Urinary bladder (tissue), 4 donors: Measurements from ENCODE around the gene IL4I1. TPM values are rescaled to one million over a fixed set of nuclear protein-coding genes. Genes with fewer than 3 reads are reported as not detected.
"Not testable (repeated sequence)": the region's sequence is repeated elsewhere in the genome, so short reads cannot be mapped to it uniquely, and the experiment has no call there.

Source experiments
- DNase-seq: peaks from one replicate; pipeline ENCODE4 v3.0.0-alpha.2; 2015; ENCODE audit errors: extremely low spot score
- H3K27ac ChIP-seq: one replicate; pipeline ENCODE4 v1.5.1; 2013; ENCODE audit warnings: low read depth, mild to moderate bottlenecking, moderate library complexity
- H3K36me3 ChIP-seq: one replicate; pipeline ENCODE4 v1.6.1; 2013; ENCODE audit warnings: mild to moderate bottlenecking, moderate library complexity; ENCODE audit not compliant: insufficient read depth
- H3K4me1 ChIP-seq: one replicate; pipeline ENCODE4 v1.6.1; 2013; ENCODE audit warnings: mild to moderate bottlenecking, moderate library complexity; ENCODE audit not compliant: insufficient read depth
- H3K4me3 ChIP-seq: one replicate; pipeline ENCODE4 v1.5.1; 2013; ENCODE audit warnings: low read depth, low read length
- WGBS: extraction: QIAGEN DNeasy Blood & Tissue Kit; methylation state at CpG from one replicate; pipeline ENCODE4 v1.1.7; 2013; 5-methylcytosine and 5-hydroxymethylcytosine counted together
- polyA plus RNA-seq: library from polyadenylated mRNA; stranded (reverse); fragments of 200-250 nt; gene quantifications from one replicate; pipeline ENCODE4 v1.2.3, GENCODE V29; 2013
- total RNA-seq: library from RNA; depleted of rRNA; stranded (reverse); fragments of >200 nt; gene quantifications from one replicate; pipeline ENCODE4 v1.2.3, GENCODE V29; 2014
- donor health status: healthy with polysubstance abuse.
- donor health status: healthy.

IL4I1 gene
- 0.58 TPM for total RNA-seq
- polyA plus RNA-seq: 1.4 TPM

DNA sequence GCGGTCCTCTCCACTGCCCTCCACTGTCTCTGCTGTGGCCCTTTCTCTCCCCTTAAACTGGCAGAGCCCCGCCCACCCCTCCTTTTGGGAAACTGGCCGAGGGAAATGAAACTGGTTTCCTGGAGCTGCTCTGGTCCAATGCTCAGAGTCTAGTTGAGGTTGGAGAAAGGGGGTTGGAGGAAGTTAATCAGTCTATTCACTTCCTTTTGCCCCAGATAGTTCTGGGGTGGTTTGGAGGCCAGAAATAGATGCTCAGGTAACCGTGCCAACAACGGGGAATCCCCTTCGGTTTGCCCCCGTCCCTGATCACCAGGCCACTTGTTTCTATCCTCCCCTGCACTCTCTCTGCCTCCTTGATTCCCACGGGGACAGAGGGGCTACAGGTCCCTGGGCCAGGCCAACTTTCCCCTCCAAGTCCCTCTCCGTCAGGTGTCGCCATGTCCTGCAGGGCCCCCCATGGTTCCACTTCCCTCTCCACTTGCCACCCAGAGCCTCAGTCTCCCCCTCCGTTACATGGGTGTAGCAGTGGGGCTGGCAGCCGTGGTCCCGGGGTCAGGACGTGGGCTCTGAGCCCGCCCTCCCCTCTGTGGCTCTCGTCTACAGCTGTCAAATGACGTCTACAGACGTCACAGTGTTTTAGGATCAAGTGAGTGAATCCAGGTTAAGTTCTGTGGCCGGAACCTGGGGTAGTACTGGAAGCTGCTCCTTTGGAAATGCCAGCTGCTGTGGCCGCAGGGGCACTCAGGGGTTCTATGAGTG, at the start of gene IL4I1:
TSS of gene IL4I1 (minus strand) at position 25 of the 759 bp plus-strand sequence. CDS start 727 bp downstream, outside the sequence.
- Histone ChIP-seq H3K4me3 (no peak within 1 kb of the TSS), H3K36me3 (no peaks in the 10 kb centered on the region), H3K4me1 (no peaks in the 10 kb centered on the region), H3K27ac (no peak within 1 kb of the TSS)
- WGBS: 39% methylated on average over 20 of the region's 20 CpGs
- no peak for DNase-seq

- 81% methylated on average over 8 of the region's 8 CpGs for WGBS
- DNase-seq: no peak
Measured at GRCh38 chr19:49946415-49946814, 49.7 kb upstream of the IL4I1 start.

DNA sequence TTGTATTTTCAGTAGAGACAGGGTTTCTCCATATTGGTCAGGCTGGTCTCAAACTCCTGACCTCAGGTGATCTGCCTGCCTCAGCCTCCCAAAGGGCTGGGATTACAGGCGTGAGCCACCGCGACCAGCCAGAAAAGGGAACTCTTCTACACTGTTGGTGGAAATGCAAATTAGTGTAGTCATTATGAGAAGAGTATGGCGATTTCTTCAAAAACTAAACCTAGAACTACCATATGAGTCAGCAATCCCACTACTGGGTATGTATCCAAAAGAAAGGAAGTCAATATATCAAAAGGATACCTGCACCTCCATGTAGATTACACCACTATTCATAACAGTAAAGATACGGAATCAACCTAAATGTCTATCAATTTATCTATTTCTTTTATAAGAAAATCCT, 47.9 kb upstream of the IL4I1 start:
- H3K4me1 ChIP-seq, DNase-seq, H3K36me3 ChIP-seq, H3K27ac ChIP-seq, H3K4me3 ChIP-seq: not testable (repeated sequence)
- WGBS: 82% methylated on average over 5 of the region's 5 CpGs

More at GRCh38 chr19:49946415-49946814, 49.7 kb upstream of the IL4I1 start:
- H3K4me1 ChIP-seq: no peaks in the 10 kb centered on the region
- H3K4me3 ChIP-seq: no peak overlapping the region
- H3K27ac ChIP-seq: no peak overlapping the region
- no peaks in the 10 kb centered on the region for H3K36me3 ChIP-seq

DNA sequence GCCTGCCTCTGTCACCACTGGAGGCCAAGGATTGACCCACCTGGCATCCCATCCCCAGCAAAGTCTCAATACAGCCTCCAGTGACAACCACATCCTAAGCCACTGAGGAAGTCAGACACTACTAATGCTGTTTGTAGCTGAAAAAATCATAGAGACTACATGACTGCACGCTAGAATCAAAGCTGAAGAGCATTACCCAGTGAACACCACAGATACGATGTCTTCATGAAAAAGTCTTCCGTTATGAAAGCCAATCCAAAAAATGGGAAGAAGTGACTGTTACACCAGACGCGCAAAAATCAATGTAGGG, 43.8 kb upstream of the IL4I1 start:
- 92% methylated on average over 5 of the region's 5 CpGs for WGBS
- no peak overlapping the region for H3K4me3 ChIP-seq
- H3K36me3 ChIP-seq: no peaks in the 10 kb centered on the region
- no peaks in the 10 kb centered on the region for H3K4me1 ChIP-seq
- H3K27ac ChIP-seq: no peak overlapping the region
- no peak for DNase-seq

DNA sequence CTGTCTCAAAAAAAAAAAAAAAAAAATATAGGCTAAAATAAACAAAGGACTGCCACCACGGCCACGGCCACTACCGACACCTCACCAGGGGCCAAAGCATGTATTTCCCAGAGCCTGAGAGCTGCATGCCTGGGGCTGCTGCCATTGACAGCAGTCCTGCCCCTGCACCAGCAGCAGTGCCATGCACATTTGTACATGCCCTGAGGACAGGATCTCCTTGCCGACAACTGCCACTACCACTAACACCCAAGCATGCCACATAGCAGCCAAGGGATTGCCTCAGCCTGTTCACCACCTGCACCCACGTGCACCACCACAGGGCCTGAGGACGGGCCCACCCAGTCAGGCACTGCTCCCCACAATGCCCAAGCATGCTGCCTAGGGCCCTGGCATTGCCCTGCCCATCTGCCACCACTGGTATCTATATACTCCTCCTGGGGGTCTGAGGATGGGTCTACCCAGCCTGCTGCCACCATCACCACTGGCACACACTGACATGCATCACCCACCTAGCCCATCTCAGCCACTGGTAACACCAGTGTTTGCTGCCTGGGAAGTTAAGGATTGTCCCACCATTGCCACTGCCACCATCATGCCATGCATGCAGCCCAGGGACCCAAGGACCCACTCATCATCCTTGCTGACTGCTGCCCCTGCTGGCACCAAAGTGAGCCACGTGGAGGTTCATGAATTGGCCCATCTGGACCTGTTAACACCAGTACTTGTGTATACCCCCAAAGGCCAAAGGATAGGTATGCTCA, 43.2 kb upstream of the IL4I1 start:
- no peaks in the 10 kb centered on the region for H3K4me1 ChIP-seq
- no peak overlapping the region for H3K27ac ChIP-seq
- H3K4me3 ChIP-seq: no peak overlapping the region
- 66% methylated on average over 7 of the region's 7 CpGs for WGBS
- no peak for DNase-seq
- H3K36me3 ChIP-seq: no peaks in the 10 kb centered on the region

- no peak for DNase-seq
- H3K4me3 ChIP-seq: no peak overlapping the region
- no peak overlapping the region for H3K27ac ChIP-seq
- H3K4me1 ChIP-seq: no peaks in the 10 kb centered on the region
- H3K36me3 ChIP-seq: no peaks in the 10 kb centered on the region
- WGBS: 70% methylated on average over 4 of the region's 4 CpGs
Measured at GRCh38 chr19:49938662-49939061, 42.0 kb upstream of the IL4I1 start.

GRCh38 chr19:49937750-49938381, 41.2 kb upstream of the IL4I1 start:
- 16% methylated on average over 35 of the region's 35 CpGs for WGBS
- no peak for DNase-seq
- no peaks in the 10 kb centered on the region for H3K4me1 ChIP-seq
- H3K27ac ChIP-seq: no peak overlapping the region
- H3K36me3 ChIP-seq: no peaks in the 10 kb centered on the region
- H3K4me3 ChIP-seq: no peak overlapping the region

GRCh38 chr19:49936549-49936948, 39.9 kb upstream of the IL4I1 start:
- DNase-seq: no peak
- WGBS: 69% methylated on average over 5 of the region's 5 CpGs

DNA sequence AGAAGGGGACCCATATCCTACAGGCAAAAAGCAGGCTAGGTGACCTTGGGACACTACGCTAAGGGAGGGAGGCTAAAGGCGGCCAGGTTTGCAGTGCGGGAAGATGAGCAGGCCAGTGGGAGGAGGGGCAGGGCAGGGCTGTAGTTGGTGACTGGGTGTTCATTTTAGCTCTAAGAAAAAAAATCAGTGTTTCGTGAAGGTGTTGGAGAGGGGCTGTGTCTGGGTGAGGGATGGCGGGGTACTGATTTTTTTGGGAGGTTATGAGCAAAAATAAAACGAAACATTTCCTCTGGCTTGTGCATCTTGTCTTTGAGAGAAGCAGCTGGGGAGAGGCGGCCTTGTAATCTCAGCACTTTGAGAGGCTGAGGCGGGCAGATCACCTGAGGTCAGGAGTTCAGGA, 37.0 kb upstream of the IL4I1 start:
- no peak for DNase-seq
- Histone ChIP-seq H3K36me3 (no peaks in the 10 kb centered on the region), H3K4me3 (no peak overlapping the region), H3K4me1 (no peaks in the 10 kb centered on the region), H3K27ac (no peak overlapping the region)
- WGBS: 93% methylated on average over 8 of the region's 8 CpGs

More at GRCh38 chr19:49936549-49936948, 39.9 kb upstream of the IL4I1 start:
- H3K4me3 ChIP-seq: no peak overlapping the region
- H3K36me3 ChIP-seq: no peaks in the 10 kb centered on the region
- no peaks in the 10 kb centered on the region for H3K4me1 ChIP-seq
- no peak overlapping the region for H3K27ac ChIP-seq

DNA sequence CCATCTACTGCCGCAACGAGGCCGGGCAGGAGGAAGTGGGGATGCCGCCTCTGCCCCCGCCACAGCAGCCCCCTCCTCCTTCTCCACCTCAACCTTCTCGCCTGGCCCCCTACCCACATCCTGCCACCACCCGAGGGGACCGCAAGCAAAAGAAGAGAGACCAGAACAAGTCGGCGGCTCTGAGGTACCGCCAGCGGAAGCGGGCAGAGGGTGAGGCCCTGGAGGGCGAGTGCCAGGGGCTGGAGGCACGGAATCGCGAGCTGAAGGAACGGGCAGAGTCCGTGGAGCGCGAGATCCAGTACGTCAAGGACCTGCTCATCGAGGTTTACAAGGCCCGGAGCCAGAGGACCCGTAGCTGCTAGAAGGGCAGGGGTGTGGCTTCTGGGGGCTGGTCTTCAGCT, 36.0 kb upstream of the IL4I1 start:
- Histone ChIP-seq H3K27ac (no peak overlapping the region), H3K36me3 (no peaks in the 10 kb centered on the region), H3K4me1 (no peaks in the 10 kb centered on the region), H3K4me3 (no peak overlapping the region)
- no peak for DNase-seq
- 94% methylated on average over 25 of the region's 25 CpGs for WGBS

- no peak overlapping the region for H3K27ac ChIP-seq
- H3K36me3 ChIP-seq: no peaks in the 10 kb centered on the region
- DNase-seq: no peak
- no peaks in the 10 kb centered on the region for H3K4me1 ChIP-seq
- H3K4me3 ChIP-seq: no peak overlapping the region
- WGBS: 96% methylated on average over 5 of the region's 5 CpGs
Measured at GRCh38 chr19:49932041-49932451, 35.4 kb upstream of the IL4I1 start.

GRCh38 chr19:49931293-49932040, 34.8 kb upstream of the IL4I1 start:
- H3K4me1 ChIP-seq: no peaks in the 10 kb centered on the region
- H3K4me3 ChIP-seq: no peak overlapping the region
- no peaks in the 10 kb centered on the region for H3K36me3 ChIP-seq
- WGBS: 94% methylated on average over 7 of the region's 7 CpGs
- DNase-seq: no peak
- no peak overlapping the region for H3K27ac ChIP-seq

DNA sequence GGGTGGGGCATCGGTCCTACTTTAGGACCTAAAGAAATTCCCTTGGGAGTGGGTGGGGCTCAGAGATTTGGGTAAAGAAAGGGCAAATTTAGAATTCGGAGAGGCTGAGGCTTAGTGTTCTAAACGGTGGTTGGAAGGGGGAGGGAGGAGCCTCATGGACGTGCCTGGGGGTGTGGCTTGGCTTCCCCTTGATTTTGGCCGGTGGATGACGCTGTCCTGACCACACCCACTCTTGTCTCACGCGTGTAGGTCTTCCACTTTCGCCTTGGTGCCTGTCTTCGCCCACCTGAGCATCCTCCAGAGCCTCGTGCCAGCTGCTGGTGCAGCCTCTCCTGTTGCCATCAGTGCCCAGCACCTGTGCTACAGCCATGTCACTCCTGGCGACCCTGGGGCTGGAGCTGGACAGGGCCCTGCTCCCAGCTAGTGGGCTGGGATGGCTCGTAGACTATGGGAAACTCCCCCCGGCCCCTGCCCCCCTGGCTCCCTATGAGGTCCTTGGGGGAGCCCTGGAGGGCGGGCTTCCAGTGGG, 33.9 kb upstream of the IL4I1 start:
- no peak overlapping the region for H3K27ac ChIP-seq
- H3K4me1 ChIP-seq: no peaks in the 10 kb centered on the region
- no peak overlapping the region for H3K4me3 ChIP-seq
- no peak for DNase-seq
- no peaks in the 10 kb centered on the region for H3K36me3 ChIP-seq
- WGBS: 59% methylated on average over 15 of the region's 15 CpGs
